OCI-LY1 (cell line): ENCODE data around the gene CDK17.

Source experiments
- H2AFZ ChIP-seq: fragments of 200-600 bp; sonication (generic), shearing (Covaris generic); 2 replicates; pipeline ENCODE4 v1.6.0; 2014; ENCODE audit warnings: antibody characterized with exemption, mild to moderate bottlenecking, low read length
- H3F3A ChIP-seq: fragments of 200-600 bp; sonication (generic), shearing (Covaris generic); 2 replicates; pipeline ENCODE4 v1.6.0; 2014; ENCODE audit warnings: mild to moderate bottlenecking, antibody characterized with exemption, low read length, moderate library complexity; ENCODE audit not compliant: insufficient read depth
- H3K27ac ChIP-seq: fragments of 200-600 bp; sonication (generic); 2 replicates; pipeline ENCODE4 v1.5.1; 2014; ENCODE audit warnings: low read length, mixed run types, mild to moderate bottlenecking, low read depth; ENCODE audit not compliant: poor library complexity, severe bottlenecking
- H3K27me3 ChIP-seq: fragments of 200-600 bp; sonication (generic); 2 replicates; pipeline ENCODE4 v1.6.0; 2014; ENCODE audit warnings: antibody characterized with exemption, mild to moderate bottlenecking, low read length, moderate library complexity; ENCODE audit not compliant: insufficient read depth
- H3K36me3 ChIP-seq: fragments of 200-600 bp; sonication (generic); 2 replicates; pipeline ENCODE4 v1.6.1; 2014; ENCODE audit warnings: mild to moderate bottlenecking, antibody characterized with exemption, low read length, moderate library complexity, mixed read lengths; ENCODE audit not compliant: insufficient read depth
- H3K4me1 ChIP-seq: fragments of 200-600 bp; sonication (generic); 2 replicates; pipeline ENCODE4 v1.5.1; 2014; ENCODE audit warnings: mild to moderate bottlenecking, low read length, moderate library complexity; ENCODE audit not compliant: insufficient read depth, severe bottlenecking
- H3K4me2 ChIP-seq: fragments of 200-600 bp; sonication (generic), shearing (Covaris generic); 2 replicates; pipeline ENCODE4 v1.6.1; 2014; ENCODE audit warnings: low read length
- H3K4me3 ChIP-seq: fragments of 200-600 bp; sonication (generic); 2 replicates; pipeline ENCODE4 v1.5.1; 2014; ENCODE audit warnings: low read length, low read depth, mild to moderate bottlenecking, mixed read lengths; ENCODE audit not compliant: poor library complexity, severe bottlenecking
- H3K79me2 ChIP-seq: fragments of 200-600 bp; shearing (Covaris generic); 2 replicates; pipeline ENCODE4 v1.6.1; 2016; ENCODE audit warnings: mixed run types, low read length, mixed read lengths; ENCODE audit not compliant: insufficient read depth
- H3K9ac ChIP-seq: fragments of 200-600 bp; sonication (generic), shearing (Covaris generic); 2 replicates; pipeline ENCODE4 v1.6.1; 2014; ENCODE audit warnings: mild to moderate bottlenecking, low read length, mixed read lengths
- H3K9me2 ChIP-seq: fragments of 200-600 bp; sonication (generic), shearing (Covaris generic); 2 replicates; pipeline ENCODE4 v1.6.1; 2014; ENCODE audit warnings: low read depth, mild to moderate bottlenecking, low read length, mixed read lengths
- H3K9me3 ChIP-seq: fragments of 200-600 bp; shearing (Covaris generic); 2 replicates; pipeline ENCODE4 v1.6.1; 2014; ENCODE audit warnings: low read length, mixed read lengths
- H4K20me1 ChIP-seq: fragments of 200-600 bp; sonication (generic), shearing (Covaris generic); 2 replicates; pipeline ENCODE4 v1.6.0; 2016; ENCODE audit warnings: mild to moderate bottlenecking, low read length; ENCODE audit not compliant: insufficient read depth
- CTCF ChIP-seq: fragments of 200-600 bp; sonication (generic), shearing (Covaris generic); IDR thresholded peaks from 2 replicates; pipeline ENCODE4 v1.5.1; 2017; ENCODE audit warnings: mild to moderate bottlenecking, antibody characterized with exemption, low read length, moderate library complexity, mixed read lengths
- EZH2 ChIP-seq: fragments of 200-600 bp; sonication (generic), shearing (Covaris generic); IDR thresholded peaks from 2 replicates; pipeline ENCODE4 v1.8.0; 2017; ENCODE audit warnings: borderline replicate concordance, mixed run types, mild to moderate bottlenecking, antibody characterized with exemption, low read length, moderate library complexity, mixed read lengths

Gene CDK17

GRCh38 chr12:96359328-96359727, 40.9 kb downstream of the CDK17 start:
- Histone ChIP-seq H3K4me3 (no peak overlapping the region), H3K9me2 (no peaks in the 10 kb centered on the region), H2AFZ (no peak overlapping the region), H3K4me2 (no peak overlapping the region), H3F3A (no peaks in the 10 kb centered on the region), H3K36me3 (no peaks in the 10 kb centered on the region), H3K9ac (no peak overlapping the region), H3K27ac (no peak overlapping the region), H3K27me3 (no peaks in the 10 kb centered on the region), H3K4me1 (peaks cover 2% of the 10 kb centered on the region), H3K79me2 (peaks cover 84% of the 10 kb centered on the region), H3K9me3 (no peaks in the 10 kb centered on the region), H4K20me1 (no peaks in the 10 kb centered on the region; the same call in 1 of the 2 replicates)
- TF ChIP-seq EZH2 (no peak), CTCF (no peak)

GRCh38 chr12:96356831-96357230, 43.4 kb downstream of the CDK17 start:
- peaks cover 89% of the 10 kb centered on the region for H3K79me2 ChIP-seq
- no peaks in the 10 kb centered on the region; the same call in 1 of the 2 replicates for H4K20me1 ChIP-seq
- H3K9me3 ChIP-seq, result no peaks in the 10 kb centered on the region
- H3K4me2 ChIP-seq, result no peak overlapping the region
- no peak overlapping the region for H2AFZ ChIP-seq
- H3K27me3 ChIP-seq, result no peaks in the 10 kb centered on the region
- H3K4me3 ChIP-seq, result no peak overlapping the region
- TF ChIP-seq CTCF, result no peak
- no peak for TF ChIP-seq EZH2
- no peaks in the 10 kb centered on the region for H3K9me2 ChIP-seq
- H3K27ac ChIP-seq, result no peak overlapping the region
- no peaks in the 10 kb centered on the region for H3F3A ChIP-seq
- H3K36me3 ChIP-seq, result no peaks in the 10 kb centered on the region
- peaks cover 26% of the 10 kb centered on the region for H3K4me1 ChIP-seq
- H3K9ac ChIP-seq, result no peak overlapping the region

GRCh38 chr12:96354844-96355534, 45.2 kb downstream of the CDK17 start:
- Histone ChIP-seq H3K79me2 (peaks cover 89% of the 10 kb centered on the region), H3K27ac (no peak overlapping the region), H3K9ac (no peak overlapping the region), H3K27me3 (no peaks in the 10 kb centered on the region), H3K4me3 (no peak overlapping the region), H3F3A (no peaks in the 10 kb centered on the region), H4K20me1 (no peaks in the 10 kb centered on the region; the same call in 1 of the 2 replicates), H3K4me2 (no peak overlapping the region), H3K9me2 (no peaks in the 10 kb centered on the region), H3K4me1 (peaks cover 27% of the 10 kb centered on the region), H2AFZ (no peak overlapping the region), H3K9me3 (peaks cover 5% of the 10 kb centered on the region; the same call in 1 of the 2 replicates), H3K36me3 (no peaks in the 10 kb centered on the region)
- TF ChIP-seq CTCF, result no peak
- no peak for TF ChIP-seq EZH2
